GM06990 (cell line): ENCODE data around the gene IGFLR1.

Experiments
- DNase-seq: peaks from one replicate; pipeline ENCODE4 v3.0.0-alpha.2; 2011; ENCODE audit not compliant: insufficient read length; ENCODE audit errors: extremely low read depth
- H3K27me3 ChIP-seq: replicated peaks from 2 replicates; pipeline ENCODE4 v1.6.0; 2011; ENCODE audit warnings: low read length; ENCODE audit not compliant: control insufficient read depth, insufficient read depth
- H3K36me3 ChIP-seq: 2 replicates; pipeline ENCODE4 v1.5.1; 2011; ENCODE audit warnings: low read length; ENCODE audit not compliant: control insufficient read depth, insufficient read depth
- H3K4me3 ChIP-seq: replicated peaks from 2 replicates; pipeline ENCODE4 v1.5.1; 2011; ENCODE audit warnings: low read depth, mild to moderate bottlenecking, control low read depth, low read length
- TF ChIP-seq, protein P1 (sequence below): IDR thresholded peaks from 2 replicates; pipeline ENCODE4 v1.5.1; 2011; ENCODE audit warnings: low read length, control low read depth, mild to moderate bottlenecking, inconsistent platforms; ENCODE audit not compliant: insufficient read depth, poor library complexity, severe bottlenecking

The IGFLR1 gene

DNA sequence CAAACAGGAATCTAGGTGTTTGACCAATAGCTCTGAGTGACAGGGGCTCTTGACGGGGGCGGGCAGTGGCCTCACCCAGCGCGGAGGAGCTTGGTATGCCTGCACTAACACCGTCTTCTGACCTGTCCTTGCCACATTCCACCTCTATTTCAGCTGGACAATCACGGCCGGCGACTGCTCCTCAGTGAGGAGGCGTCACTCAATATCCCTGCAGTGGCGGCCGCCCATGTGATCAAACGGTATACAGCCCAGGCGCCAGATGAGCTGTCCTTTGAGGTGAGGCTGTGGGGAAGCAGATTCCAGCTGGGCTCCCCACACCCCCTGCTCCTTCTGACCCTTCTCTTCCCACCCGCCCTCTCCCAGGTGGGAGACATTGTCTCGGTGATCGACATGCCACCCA, 37.8 kb upstream of the IGFLR1 start:
- DNase-seq, result no peak
- Histone ChIP-seq H3K36me3 (no peaks in the 10 kb centered on the region; the same call in 1 of the 2 replicates), H3K4me3 (no peak overlapping the region), H3K27me3 (no peaks in the 10 kb centered on the region)
- TF ChIP-seq, protein P1, sequence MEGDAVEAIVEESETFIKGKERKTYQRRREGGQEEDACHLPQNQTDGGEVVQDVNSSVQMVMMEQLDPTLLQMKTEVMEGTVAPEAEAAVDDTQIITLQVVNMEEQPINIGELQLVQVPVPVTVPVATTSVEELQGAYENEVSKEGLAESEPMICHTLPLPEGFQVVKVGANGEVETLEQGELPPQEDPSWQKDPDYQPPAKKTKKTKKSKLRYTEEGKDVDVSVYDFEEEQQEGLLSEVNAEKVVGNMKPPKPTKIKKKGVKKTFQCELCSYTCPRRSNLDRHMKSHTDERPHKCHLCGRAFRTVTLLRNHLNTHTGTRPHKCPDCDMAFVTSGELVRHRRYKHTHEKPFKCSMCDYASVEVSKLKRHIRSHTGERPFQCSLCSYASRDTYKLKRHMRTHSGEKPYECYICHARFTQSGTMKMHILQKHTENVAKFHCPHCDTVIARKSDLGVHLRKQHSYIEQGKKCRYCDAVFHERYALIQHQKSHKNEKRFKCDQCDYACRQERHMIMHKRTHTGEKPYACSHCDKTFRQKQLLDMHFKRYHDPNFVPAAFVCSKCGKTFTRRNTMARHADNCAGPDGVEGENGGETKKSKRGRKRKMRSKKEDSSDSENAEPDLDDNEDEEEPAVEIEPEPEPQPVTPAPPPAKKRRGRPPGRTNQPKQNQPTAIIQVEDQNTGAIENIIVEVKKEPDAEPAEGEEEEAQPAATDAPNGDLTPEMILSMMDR, result no peak

DNA sequence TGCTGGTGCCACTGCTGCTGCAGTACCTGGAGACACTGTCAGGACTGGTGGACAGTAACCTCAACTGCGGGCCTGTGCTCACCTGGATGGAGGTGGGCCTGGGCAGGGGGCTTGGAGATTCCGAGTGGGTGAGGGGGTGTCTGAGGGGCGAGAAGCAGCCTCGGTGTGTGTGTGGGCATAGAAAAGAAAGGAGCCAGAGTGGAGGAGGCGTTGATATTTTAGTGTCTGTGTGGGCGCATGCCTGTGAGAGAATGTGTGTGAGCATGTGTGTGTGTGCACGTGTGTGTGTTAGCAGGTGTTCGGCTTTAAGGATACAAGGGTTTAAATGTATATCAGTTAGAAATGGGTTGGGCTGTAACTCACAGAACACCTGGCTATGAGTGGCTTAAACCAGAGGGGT, 36.8 kb upstream of the IGFLR1 start:
- H3K36me3 ChIP-seq, result no peaks in the 10 kb centered on the region; the same call in 1 of the 2 replicates
- TF ChIP-seq, protein P1, result no peak
- DNase-seq, result no peak

GRCh38 chr19:35777961-35778360, 35.7 kb upstream of the IGFLR1 start:
- Histone ChIP-seq H3K4me3 (no peak overlapping the region), H3K36me3 (no peaks in the 10 kb centered on the region; the same call in 1 of the 2 replicates), H3K27me3 (no peaks in the 10 kb centered on the region)
- no peak for DNase-seq
- TF ChIP-seq, protein P1, result no peak

More for the DNA sequence above, 36.8 kb upstream of the IGFLR1 start:
- H3K4me3 ChIP-seq, result no peak overlapping the region
- no peaks in the 10 kb centered on the region for H3K27me3 ChIP-seq

DNA sequence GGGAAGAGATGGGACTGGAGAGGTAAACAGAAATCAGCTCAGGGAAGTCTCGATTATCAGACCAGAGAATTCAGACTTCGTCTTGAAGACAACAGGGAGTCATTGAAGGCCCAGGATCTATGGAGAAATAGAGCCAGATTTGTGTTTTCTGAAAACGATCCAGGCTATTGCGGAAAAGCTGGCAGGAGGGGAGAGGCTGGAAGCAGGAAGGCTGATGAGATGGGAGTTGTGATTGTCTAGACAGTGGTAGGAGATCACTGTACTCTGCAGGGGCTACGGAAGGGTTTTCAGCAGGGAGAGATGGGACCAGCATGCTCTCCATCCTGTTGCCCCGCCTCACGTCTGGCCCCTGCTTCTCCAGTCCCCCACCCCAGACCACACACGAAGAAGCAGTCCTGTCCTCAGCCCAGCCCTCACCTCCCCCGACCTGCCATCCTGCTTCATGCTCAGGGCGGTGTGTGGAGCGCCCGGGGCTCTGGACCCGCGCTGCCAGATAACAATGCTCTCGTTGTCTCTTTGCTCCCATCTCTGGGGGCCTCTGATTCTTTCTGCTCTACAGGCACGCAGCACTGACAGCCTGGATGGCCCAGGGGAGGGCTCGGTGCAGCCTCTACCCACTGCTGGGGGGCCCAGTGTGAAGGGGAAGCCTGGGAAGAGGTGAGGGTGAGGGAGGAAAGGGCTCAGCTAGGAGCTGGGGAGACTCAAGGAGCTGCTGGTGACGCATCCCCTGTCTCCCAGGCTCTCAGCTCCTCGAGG, 35.0 kb upstream of the IGFLR1 start:
- Histone ChIP-seq H3K4me3 (no peak overlapping the region), H3K27me3 (no peaks in the 10 kb centered on the region), H3K36me3 (no peaks in the 10 kb centered on the region; the same call in 1 of the 2 replicates)
- no peak for DNase-seq
- TF ChIP-seq, protein P1, result no peak

DNA sequence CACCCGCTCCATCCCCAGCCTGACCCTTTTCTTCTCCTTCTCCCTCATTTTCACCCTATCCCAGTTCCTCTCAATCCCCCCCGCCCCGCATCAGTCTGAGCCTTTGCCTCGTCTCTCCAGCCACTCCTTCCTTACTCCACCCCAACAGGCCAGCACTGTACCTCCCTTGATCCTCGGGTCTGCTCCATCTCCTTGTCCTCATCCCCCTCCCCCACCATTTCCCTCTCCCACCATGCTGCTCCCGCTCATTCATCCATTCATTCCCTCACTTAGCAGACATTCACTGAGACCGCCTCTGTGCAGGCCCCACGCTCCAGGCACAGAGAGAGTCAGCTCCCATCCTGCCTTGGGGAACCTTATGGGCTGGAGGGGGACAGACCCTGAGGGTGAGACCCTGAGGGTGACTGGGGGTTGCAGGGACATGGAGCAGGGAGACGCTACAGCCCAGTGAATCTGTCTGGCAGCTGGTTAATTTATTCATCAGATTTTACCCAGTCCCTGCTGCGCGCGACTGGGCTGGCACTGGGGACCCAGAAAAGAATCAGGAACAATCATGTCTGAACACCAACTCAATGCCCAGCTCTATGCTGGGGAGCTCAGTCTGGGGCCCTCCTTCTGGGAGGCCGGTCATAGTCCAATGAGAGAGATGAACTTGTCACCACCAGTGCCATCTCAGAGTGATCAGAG, 34.0 kb upstream of the IGFLR1 start:
- DNase-seq, result no peak
- TF ChIP-seq, protein P1, result no peak
- H3K36me3 ChIP-seq, result no peaks in the 10 kb centered on the region; the same call in 1 of the 2 replicates
- H3K27me3 ChIP-seq, result no peaks in the 10 kb centered on the region
- H3K4me3 ChIP-seq, result peak overlapping the region; percentile 83
